ENCODE results near the gene MEIS2.

MEIS2 gene

DNA sequence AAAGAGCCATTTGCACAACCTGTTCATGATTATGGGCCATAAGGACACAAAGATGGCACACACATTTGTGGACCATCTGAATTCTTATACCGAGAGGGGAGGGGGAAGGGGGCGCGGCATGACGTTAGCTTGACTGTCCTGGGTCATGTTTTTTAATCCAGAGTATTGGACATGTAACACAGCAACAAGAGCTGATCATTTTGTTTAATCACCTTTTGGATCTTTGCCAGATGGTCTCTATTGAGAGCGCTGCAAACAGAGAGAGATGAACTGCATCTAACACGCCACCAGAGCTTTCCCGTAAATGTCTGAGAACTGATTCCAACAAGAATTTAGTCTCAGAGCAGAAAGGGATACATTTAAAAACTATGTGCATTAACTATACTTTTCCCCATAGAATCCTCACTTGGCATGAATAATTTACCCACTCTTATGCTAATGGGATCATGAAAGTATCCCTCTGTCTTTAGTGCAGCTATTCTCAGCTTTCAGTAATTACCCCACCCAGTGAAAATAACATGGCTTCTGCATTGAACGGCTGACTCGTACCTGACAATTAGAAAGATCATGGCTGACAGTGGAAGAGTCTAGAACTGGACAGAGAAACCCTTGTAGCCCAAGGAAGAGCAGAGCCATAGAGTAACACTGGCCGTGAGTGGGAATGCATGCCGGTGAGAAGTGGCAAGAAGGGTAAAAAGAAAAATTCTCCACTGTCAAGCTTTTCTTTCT lies 22.6 kb downstream of the MEIS2 start:
- DNase-seq: no peak

DNA sequence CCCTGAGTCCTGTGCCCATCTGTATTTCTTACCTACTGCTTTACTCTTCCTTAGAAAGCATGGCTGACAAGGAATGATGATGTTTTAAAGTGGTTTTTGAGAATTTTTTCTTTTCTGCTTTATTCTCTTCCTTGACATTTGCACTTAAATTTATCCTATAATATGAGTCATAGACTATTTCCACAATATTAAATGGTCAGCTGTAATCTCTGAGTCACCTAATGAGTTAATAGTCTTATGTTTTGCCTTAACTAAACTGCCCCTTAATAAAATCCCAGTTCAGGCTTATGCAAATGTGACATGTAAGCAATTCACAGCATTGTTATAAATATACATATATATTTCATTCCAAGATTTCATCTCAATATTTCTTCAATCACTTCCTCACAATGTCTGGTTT lies 23.8 kb downstream of the MEIS2 start:
- peak; percentile 43 for DNase-seq

DNA sequence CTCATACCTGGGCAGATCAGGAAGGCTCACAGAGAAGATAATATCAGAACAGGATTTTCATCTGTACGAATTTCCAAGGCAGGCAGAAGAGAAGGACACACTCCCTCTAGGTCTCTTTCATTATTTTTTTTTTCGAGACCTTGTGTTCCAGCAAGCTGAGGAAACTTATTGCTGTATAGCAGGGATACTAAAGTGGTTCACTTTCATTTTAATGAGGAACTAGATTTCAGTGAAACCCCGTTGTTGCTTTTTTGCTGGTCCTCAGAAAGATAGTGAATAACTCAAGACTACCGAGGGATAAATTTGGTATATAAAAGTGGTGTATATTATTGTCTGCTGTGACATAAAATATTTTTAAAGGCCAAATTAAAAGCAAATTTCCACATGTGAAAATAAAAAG lies 24.6 kb downstream of the MEIS2 start:
- DNase-seq: no peak

DNA sequence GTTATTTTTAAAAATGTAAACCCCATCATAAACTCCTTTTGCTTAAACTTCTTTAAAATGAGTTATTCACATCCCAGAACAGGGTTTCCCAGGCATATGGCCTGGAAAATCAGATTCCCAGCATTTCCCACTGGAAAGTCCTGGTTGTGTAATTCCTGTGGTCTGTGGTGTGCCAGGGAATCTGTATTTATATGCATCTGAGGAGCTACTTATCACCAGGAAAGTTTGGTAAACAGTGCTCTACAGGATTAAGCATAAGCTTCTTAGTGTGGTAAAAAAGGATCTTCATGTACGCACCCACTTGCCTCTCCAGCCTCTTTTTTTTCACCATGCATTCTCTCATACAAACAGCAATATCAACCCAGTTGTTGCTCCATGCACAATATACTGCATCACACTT lies 28.2 kb downstream of the MEIS2 start:
- peak; percentile 39 for DNase-seq

DNA sequence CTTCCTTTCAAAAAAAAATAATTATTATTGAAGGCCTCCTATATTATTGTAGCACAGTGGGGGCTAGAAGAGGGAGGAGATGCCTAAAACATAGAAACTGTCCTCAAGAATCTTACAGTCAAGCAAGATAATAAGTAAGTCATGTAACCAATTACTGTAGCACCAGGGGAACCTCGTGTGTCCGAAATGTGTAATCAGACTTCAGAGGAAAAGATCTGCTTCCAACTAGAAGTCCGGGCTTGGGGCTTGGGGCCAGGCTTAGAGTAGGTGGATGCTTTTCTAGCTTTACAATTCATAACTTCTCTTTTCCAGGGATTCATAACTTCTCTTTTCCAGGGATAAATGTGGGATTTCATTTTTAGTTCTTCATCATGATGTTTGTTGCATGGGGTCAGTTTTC lies 29.2 kb downstream of the MEIS2 start:
- no peak for DNase-seq

DNA sequence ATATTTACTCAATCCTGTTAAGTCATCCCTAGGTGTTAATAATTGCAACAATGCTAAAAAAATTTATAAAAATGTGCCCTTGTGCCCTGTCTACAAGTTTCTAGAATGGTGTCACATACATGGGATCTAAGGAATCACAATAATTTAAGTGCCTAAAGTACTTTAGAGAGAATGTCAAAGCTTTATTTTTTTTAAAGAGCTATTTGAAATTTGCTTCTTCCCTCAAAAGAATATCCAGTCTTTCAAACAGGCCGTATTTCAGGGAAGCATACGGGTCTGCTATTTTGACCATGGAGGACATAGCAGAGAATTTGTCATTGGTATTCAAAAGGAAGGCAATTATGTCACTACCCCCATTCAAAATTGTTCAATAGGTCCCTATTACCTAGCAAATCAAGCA lies 29.7 kb downstream of the MEIS2 start:
- no peak for DNase-seq

DNA sequence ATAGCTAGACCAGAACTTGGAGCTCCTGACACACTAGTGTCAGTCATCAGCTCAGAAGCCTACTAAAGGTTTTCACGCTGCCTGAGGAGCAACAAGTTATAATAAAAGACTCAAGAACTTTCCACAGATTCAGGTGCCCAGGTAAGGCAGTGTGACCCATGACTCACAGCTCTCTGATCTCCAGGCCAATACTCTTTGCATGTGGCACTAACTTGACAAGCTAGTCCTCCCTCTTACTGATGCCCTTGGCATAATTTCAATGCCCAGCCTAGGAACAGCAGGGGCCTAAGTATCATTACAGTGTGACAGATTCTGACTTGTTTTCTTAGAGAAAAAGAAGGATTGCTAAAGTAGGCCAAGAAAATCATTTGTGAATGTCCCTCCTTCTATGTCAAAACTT lies 38.4 kb downstream of the MEIS2 start:
- no peak for DNase-seq

DNA sequence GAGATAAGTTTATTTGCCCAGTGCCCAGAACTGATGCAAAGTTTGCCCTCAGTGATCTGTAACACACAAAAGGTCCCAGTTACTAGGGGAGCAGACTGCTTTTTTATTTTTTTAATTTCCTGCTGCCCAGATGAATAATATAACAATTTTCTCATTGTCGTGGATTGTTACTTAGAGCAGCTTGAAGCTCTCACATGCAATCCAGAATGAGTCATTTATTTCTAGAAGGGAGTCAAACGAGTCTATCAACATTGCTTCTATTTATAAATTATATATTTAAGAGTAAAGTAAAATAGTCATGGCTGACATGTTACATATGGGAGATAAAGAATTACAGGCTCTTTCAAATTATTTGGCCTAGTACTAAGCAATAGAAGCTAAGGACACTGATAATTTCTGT lies 41.3 kb downstream of the MEIS2 start:
- DNase-seq: peak; percentile 85

DNA sequence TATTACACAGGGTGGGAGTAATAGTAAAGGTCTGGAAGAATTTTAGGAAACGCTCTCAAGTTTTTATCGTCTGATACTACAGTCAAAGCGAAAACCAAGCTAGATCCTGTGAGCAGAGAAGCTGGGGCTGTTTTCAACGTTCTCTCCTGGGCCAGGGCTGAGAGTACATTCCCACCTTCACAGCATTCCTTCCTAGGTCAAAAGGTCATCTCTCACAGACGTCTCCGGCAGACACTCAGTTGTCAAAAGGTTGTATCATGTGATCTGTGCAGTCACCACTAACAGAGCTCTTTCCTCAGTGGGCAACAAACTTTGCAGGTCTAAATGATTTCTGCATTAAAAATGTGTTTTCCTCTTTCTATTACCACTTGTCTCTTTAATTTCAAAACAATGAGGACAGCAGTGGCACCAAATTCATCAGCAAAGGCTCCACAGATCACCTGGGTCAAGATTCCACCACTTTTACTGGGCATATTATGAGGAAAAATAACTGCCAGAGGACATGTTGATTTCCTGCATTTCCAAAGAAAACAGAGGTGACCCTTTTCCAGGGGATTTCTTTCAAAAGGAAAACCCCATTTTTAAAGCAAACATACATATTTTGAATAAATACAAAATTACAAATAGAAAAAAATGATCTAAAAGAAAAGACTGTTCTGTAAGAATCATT lies 41.9 kb downstream of the MEIS2 start:
- no peak for DNase-seq

DNA sequence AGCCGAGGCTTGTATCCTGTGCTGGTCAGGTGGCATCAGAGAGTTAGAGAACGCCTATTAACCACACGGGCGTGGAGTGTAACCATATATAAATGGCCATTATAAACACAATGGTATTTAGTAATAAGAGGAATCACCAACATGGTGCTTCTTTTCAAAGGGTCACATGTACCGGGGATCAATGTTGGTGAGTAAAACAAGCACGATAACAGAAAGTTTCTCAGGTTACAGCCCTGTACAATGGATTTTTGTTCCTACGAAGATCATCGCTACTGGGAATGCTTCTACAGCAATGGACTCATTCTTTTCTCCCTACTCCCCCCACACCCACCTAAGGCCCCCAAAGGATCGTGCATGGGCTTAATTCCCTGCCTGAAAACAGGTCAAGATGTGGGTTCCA lies 42.5 kb downstream of the MEIS2 start:
- DNase-seq: no peak

DNA sequence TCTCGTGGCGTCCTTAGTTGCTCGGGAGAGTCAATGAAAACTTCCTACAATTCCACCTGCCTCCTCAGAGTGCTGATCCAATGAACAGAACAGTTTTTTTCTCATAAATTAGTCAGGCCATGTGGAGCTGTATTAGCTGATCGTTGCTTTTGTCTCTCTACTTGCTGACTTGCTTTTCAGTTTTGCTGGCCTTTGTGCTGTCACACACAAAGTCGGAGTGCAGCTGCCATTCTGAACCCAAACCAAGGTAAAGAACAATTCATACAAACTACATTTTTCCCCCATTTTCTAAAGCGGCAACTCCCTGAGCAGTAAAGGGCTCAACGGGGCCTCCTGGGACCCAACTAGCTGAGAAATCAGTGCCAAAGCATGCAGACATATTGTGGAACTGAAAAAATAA lies 43.1 kb downstream of the MEIS2 start:
- no peak for DNase-seq

DNA sequence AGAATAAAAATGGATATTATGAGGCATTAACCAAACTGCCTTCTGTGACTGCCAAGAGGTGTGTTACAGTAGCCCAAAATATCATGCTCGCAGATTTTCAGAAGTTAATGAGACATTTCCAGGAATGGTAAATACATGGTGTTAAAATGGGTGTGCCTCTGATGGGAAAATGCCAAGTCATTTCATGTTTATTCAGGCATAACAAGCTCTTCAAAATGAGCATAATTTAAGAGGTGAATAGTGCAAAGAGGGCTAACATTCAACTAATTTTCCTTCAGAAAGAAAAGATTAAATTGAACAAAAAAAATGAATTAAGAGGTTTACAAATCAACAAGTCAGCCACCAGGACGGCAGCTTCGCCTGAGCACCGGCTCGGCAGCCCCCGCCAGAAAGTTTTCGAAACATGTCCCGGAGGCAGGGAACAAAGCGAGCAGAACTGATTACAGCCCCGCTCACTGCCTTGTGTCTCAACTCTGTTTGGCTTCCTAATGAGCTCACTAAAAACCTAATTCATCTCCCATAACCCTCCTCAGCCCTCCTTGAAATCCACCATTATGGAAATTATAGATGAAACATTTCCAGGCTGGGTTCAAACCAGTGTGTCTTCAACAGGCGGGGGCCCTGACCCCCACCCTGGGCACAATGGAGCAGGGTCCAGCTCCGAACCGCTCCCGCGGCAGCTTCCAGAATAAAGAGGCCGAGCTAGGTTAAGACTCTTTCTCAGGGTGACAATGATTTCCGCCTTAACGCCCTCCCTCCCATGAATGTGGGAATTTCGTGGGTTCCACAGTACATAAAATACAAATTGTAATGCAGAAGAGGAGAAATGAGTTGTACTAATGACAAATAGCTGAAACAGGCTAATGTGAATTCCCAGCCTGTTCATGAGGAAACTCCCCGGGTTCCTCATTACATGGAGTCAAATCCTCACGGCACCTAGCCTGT lies 43.9 kb downstream of the MEIS2 start:
- DNase-seq: no peak

DNA sequence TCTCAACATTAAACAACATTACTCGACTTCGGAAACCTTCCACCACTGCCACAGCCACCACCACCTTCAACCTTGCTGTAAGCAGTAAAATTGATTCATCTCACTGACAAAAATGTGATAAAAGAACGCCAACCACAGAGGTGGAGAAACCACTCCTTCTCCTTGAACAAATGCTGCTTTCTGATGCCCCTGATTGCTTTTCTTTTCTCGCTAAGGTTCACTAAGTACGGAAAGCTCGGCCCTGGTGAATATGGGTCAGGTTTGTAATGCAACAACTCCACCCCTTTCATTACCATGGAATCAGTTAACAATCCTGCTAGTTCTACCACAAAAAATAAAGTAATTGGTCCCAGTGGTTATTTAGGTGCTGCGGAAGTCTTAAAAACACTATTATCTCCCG lies 44.9 kb downstream of the MEIS2 start:
- no peak for DNase-seq

DNA sequence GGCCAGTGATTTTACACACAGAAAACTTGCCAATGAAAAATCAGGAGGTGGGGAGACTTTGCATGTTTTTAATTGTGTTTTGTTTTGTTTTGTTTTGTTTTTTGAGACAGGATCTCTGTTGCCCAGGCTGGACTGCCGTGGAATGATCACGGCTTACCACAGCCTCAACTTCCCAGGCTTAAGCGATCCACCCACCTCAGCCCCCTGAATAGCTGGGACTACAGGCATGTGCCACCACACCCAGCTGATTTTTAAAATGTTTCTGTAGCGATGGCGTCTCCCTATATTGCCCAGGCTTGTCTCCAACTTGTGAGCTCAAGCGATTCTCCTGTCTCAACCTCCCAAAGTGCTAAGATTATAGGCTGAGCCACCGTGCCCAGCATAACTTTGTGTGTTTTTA lies 46.0 kb downstream of the MEIS2 start:
- no peak for DNase-seq

DNA sequence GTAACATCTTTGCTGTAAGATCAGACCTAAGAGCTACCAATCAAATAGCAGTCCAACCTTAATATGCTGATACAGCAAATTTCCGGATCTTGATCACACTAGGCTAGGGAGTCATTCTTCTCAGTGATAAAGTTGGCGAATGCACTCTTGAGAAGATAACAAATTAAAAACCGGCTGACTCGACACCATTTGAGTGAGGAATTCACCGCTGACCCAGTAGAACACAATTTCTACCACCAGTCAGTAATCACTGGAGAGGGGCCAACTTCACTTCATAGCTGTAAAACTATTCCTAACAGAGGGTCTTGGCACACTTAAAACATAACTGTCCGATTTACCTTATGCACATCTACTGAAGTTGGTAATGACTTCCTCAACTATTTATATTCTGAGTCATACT lies 47.2 kb downstream of the MEIS2 start:
- peak; percentile 38 for DNase-seq

DNA sequence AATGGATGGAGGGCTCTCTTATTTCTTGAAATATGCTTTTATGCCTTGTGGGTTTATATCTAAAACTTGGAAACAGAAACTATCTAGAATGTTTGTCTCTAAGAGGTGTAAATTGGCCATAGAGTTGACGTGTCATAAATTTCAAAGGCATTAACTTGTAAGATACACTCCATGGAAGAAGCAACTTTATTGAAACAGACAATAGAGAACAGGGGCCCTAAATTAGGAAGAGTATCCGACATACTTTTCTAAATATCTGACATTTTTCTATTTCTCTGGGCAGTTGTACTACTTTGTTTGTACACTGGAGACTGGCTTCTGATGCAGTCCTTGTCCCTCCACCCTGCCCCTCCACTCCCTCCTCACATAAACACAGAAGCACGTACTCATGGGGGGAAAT lies 50.0 kb downstream of the MEIS2 start:
- DNase-seq: no peak

DNA sequence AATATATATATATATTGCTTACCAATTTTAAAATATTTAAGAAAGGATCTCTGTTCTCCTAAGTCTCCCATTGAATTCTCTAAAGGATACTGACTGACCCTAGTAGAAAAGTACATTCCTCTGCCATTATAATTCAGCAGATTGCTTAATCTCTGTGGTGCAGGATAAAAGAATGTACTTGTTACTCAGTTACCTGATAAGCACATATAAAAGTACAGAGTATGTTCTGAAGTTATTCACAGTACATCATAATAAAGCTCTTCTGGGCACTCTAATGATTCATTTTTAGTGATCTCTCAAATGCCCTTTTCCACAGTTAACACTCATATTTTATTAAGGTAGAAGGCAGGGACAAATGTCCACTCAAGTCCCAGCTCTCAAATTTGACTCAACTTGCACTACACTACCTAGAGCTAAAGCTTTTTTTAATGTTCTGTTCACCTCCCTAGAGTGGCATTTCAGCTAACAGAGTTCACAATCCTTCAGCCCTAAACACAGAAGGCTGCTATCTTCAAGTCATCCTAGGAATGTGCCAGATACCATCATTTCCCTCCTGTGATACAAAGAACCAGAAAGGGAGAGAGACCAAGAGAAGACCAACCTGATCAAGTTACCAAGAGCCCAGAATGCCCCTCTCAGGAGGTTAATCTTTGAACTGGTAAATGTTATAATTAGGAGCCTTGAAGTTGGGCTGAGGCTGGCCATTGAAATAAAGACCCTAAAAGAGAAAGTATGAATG lies 53.3 kb downstream of the MEIS2 start:
- DNase-seq: peak; percentile 51

DNA sequence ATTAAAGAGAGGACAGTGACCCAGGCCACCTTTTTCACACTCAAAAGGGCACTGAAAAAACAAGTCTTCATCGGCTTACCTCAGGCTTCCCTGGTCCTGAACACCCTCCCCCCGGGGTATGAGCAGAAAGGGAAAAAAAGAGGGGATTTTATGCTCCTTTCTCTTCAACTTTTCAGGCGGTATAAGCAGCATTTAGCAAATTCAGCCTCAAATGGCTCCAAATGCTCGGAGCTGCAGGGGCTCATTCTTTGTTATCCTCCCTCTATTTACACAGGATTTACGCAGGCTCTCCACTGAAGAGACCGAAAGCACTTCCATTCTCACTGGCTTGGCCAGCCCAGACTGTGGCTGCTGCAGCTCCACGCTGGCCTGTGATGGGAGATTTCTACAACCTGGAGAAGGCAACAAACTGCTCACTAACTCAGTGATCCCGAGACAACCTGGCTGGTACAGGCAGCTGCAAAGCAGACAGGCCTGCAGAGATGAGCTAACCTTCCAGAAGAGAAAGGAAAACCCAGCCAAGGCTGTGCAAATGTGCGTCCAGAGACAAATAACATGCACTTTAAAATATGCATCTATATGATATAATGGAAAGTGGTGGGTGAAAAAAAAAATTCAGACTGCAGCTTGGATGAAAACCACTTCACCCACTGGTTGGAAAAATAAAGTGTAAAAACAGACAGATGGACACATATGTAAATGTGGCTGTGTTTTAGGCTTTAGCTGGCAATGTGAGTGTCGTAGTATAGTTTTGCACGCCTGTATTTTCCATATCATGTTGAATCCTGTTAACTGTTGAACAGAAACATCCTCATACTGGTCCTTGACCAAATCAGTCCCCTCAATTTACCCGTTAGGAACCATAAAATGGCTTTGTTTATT lies 54.2 kb downstream of the MEIS2 start:
- no peak for DNase-seq

DNA sequence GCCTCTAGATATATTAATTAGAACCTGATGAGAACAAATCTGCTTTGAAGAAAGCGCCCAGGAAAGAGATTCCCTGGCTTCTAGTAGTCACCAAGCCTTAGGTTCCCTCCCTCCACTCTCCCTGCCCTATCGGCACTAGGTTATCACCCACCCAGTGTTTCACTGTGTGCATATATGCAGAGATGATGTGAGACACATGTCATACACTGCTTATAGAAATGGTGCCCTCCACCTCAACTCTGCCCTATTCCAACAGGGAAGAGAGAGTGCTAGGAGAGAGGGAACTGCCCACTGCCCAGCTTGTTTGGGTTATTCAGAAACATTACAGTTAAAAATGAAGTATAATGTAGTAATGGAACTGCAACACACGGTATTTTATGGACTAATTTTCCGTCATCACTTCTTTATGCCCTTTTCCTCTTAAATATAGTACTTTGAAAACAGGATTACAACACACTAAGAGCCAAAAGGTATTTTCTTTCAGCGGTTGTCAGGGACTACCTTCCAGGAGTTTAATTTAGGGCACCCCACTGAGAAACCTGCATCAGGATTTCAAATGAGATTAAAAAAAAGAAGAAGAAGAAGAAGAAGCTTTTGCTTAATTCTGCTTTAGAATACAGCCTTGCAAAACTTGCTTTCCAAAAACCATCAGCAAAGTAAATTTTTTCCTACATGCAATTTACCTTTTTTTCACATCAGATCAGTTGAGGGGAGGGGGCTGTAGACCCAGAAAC lies 55.3 kb downstream of the MEIS2 start:
- no peak for DNase-seq

DNA sequence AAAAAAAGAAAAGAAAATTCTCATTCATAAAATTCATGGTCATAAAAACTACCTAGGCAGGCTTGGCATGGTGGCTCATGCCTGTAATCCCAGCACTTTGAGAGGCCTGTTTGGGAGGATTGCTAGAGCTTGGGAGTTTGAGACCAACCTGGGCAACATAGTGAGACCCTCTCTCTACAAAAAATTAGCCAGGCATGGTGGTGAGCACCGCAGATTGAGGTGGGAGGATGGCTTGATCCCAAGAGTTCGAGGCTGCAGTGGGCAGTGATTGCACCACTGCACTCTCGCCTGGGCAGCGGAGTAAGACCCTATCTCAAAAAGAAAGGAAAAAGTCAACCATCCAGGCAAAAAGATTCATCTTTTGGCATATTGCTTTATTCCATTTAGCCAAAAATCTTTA lies 58.5 kb downstream of the MEIS2 start:
- DNase-seq: no peak

DNA sequence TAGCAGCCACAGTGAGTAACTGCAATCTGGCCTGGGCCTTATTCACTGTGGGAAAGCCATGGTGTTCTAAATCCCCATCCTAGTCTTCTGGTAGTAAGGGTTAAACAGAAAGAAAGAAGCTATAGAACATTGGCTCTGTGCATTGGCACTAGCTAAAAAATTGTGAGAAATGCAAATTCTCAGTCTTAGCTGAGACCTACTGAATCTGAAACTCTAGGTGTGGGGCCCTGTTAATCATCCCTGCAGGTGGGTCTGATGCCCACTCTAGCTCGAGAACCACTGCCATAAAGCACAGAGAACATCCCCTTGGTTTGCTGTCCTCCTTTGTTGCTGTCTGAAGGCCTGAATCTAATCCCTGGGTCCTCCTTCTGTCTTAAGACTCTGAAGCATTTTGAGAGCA lies 59.3 kb downstream of the MEIS2 start:
- DNase-seq: no peak
